Right ventricle myocardium superior (tissue), 1 donor: ENCODE results near the gene OR2V2. TPM values are rescaled to one million over a fixed set of nuclear protein-coding genes. Genes with fewer than 3 reads are reported as not detected.
"Not testable (repeated sequence)": the region's sequence is repeated elsewhere in the genome, so short reads cannot be mapped to it uniquely, and the experiment has no call there.

ENCODE experiments used
- ATAC-seq: fragments of 200-7000 bp; cut with Tn5 transposase; one replicate; pipeline ENCODE4 v1.9.1; 2020; ENCODE audit warnings: mild to moderate bottlenecking; ENCODE audit not compliant: poor library complexity
- DNase-seq: peaks from one replicate; pipeline ENCODE4 v3.0.0-alpha.2; 2020
- intact Hi-C: fragments of 100-400 bp; cut with DNase I; formaldehyde crosslinking; loops from one replicate; pipeline ENCODE4 v1.11.2; 2022
- total RNA-seq: library from RNA; stranded (reverse); fragmentation: NEBNext Ultra II Directional; extraction: Animal tissue kit (Norgen Biotek cat#: 25700); gene quantifications from one replicate; pipeline ENCODE4 v1.2.1, GENCODE V29; 2021
- donor health status: DM: no; HTN: yes; CAD: no; lungs with severe emphysema.

The OR2V2 gene
- total RNA-seq, 1 donor from 2014 or later, result not detected

GRCh38 chr5:181113572-181113971 lies 33.8 kb upstream of the OR2V2 start:
- intact Hi-C loops, ATAC-seq, DNase-seq: not testable (repeated sequence)

- ATAC-seq (no peak), DNase-seq (no peak)
Measured at GRCh38 chr5:181114284-181114843, 33.0 kb upstream of the OR2V2 start.

GRCh38 chr5:181114844-181115778 lies 32.3 kb upstream of the OR2V2 start:
- ATAC-seq, result no peak
- intact Hi-C loops, result no loop called here
- no peak for DNase-seq

More at GRCh38 chr5:181114284-181114843, 33.0 kb upstream of the OR2V2 start:
- intact Hi-C loops, result no loop called here

- ATAC-seq (no peak), DNase-seq (no peak)
- intact Hi-C loops, result no loop called here
Measured at GRCh38 chr5:181118369-181118768, 29.0 kb upstream of the OR2V2 start.

GRCh38 chr5:181119105-181119504 lies 28.3 kb upstream of the OR2V2 start:
- no peak for ATAC-seq
- no peak for DNase-seq
- intact Hi-C loops, result no loop called here

- no peak for DNase-seq
- ATAC-seq, result no peak
- intact Hi-C loops, result no loop called here
Measured at GRCh38 chr5:181120306-181120705, 27.1 kb upstream of the OR2V2 start.

- DNase-seq, result no peak
- ATAC-seq, result no peak
- intact Hi-C loops, result no loop called here
Measured at GRCh38 chr5:181120761-181121160, 26.6 kb upstream of the OR2V2 start.

GRCh38 chr5:181121675-181122561 lies 25.5 kb upstream of the OR2V2 start:
- ATAC-seq (peak; percentile 45), DNase-seq (no peak)
- intact Hi-C loops, result no loop called here

- DNase-seq (no peak), ATAC-seq (no peak)
- intact Hi-C loops, result no loop called here
Measured at GRCh38 chr5:181124526-181124925, 22.9 kb upstream of the OR2V2 start.

- DNase-seq, result no peak
- ATAC-seq, result no peak
- intact Hi-C loops, result no loop called here
Measured at GRCh38 chr5:181126841-181127240, 20.5 kb upstream of the OR2V2 start.

- intact Hi-C loops, result no loop called here
- DNase-seq, result no peak
Measured at GRCh38 chr5:181127456-181127855, 19.9 kb upstream of the OR2V2 start.

GRCh38 chr5:181127907-181128626 lies 19.3 kb upstream of the OR2V2 start:
- no peak for DNase-seq
- no peak for ATAC-seq
- intact Hi-C loops, result no loop called here

More at GRCh38 chr5:181127456-181127855, 19.9 kb upstream of the OR2V2 start:
- no peak for ATAC-seq

- intact Hi-C loops, result no loop called here
- DNase-seq, result no peak
- ATAC-seq, result no peak
Measured at GRCh38 chr5:181129601-181130000, 17.8 kb upstream of the OR2V2 start.

- DNase-seq, intact Hi-C loops, ATAC-seq: not testable (repeated sequence)
Measured at GRCh38 chr5:181130081-181130480, 17.3 kb upstream of the OR2V2 start.

GRCh38 chr5:181130832-181131496 lies 16.4 kb upstream of the OR2V2 start, which contains the start of gene OR2V1:
OR2V1 (minus strand) TSS chr5:181131169; CDS start chr5:181125304, 5,865 bp downstream.
- DNase-seq, result no peak
- intact Hi-C loops, result no loop called here
- ATAC-seq, result no peak

- intact Hi-C loops, result no loop called here
- DNase-seq (no peak), ATAC-seq (no peak)
Measured at GRCh38 chr5:181131514-181131913, 15.9 kb upstream of the OR2V2 start.

- ATAC-seq (no peak), DNase-seq (no peak)
- intact Hi-C loops, result no loop called here
Measured at GRCh38 chr5:181133083-181133482, 14.3 kb upstream of the OR2V2 start.
